Measurements from ENCODE around the gene PDCD2L. TPM values are rescaled to one million over a fixed set of nuclear protein-coding genes. Genes with fewer than 3 reads are reported as not detected.
"Not testable (repeated sequence)": the region's sequence is repeated elsewhere in the genome, so short reads cannot be mapped to it uniquely, and the experiment has no call there.

The PDCD2L gene
- total RNA-seq, 1 donor from 2014 or later = 12.5 TPM

DNA sequence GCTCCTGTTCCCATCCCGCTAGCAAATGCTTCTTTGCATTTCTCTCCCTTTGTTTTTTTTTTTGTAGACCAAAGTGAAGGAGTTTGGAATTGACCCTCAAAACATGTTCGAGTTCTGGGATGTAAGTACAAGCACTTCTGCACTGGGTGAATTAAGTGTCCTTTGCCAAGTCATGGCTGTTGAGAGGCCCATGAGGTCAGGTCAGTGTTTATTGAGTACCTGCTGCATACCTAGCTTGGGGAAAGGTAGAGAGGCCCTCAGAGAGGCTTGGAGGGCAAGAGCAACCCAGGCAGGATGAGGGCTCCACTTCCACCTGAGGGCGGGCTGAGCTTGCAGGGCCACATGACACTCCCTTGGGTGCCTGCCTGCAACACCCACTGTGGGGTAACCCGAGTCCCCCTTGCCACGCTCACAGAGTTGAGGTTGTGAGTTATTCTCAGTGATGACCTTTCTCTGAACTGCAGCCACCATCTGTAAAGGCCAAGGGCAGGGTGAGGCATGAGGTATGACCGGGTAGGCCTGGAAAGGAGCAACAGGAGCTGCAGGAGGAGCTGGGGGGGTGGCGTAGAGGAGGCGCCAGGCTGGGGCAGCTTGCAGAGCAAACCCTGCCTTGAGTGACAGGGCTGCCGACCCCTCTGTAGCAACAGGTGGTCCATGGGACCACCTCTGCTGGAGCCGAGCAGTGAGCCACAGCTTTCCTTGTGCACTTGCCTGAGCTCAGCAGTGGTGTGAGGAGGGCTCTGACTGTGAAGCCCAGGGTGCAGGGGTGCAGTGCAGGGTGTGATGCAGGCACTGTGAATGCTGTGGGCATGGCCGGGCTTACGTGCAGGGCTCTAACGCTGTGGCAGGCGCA, 22.6 kb upstream of the PDCD2L start:
- H3K27ac Mint-ChIP-seq = no peak overlapping the region
- H3K9me3 Mint-ChIP-seq = no peaks in the 10 kb centered on the region
- no peak overlapping the region for H3K4me3 Mint-ChIP-seq
- no peaks in the 10 kb centered on the region for H3K27me3 Mint-ChIP-seq (ENCODE audit: low read depth)
- DNase-seq (ENCODE audit: low spot score in 2 of 2, unreplicated experiment in 2 of 2) = no peak
- H3K36me3 Mint-ChIP-seq = peaks cover 60% of the 10 kb centered on the region
- TF ChIP-seq, protein P1, sequence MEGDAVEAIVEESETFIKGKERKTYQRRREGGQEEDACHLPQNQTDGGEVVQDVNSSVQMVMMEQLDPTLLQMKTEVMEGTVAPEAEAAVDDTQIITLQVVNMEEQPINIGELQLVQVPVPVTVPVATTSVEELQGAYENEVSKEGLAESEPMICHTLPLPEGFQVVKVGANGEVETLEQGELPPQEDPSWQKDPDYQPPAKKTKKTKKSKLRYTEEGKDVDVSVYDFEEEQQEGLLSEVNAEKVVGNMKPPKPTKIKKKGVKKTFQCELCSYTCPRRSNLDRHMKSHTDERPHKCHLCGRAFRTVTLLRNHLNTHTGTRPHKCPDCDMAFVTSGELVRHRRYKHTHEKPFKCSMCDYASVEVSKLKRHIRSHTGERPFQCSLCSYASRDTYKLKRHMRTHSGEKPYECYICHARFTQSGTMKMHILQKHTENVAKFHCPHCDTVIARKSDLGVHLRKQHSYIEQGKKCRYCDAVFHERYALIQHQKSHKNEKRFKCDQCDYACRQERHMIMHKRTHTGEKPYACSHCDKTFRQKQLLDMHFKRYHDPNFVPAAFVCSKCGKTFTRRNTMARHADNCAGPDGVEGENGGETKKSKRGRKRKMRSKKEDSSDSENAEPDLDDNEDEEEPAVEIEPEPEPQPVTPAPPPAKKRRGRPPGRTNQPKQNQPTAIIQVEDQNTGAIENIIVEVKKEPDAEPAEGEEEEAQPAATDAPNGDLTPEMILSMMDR (IDR thresholded peaks at IDR 0.05; ENCODE audit: unreplicated experiment) = no peak
- no peaks in the 10 kb centered on the region for H3K4me1 Mint-ChIP-seq

DNA sequence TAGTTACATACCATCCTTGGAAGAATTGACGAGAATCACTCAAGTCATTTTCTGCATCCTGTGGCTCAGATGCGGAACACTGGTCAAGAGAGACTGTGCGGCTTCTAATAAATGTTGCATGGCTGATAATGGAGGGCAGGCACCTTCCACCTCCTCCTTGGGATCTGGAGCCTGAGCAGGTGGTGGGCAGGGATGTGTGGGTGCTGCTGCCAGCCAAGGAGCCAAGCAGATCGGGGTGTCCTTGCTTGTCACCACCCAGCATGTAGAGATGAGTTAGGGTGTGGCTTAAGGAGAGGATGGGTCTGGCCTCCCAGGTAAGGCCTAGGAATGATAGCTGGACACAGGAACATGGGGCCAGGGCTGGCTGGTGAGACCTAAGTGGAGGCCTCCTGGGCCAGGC, 21.7 kb upstream of the PDCD2L start:
- Mint-ChIP-seq H3K4me1 (no peaks in the 10 kb centered on the region), H3K36me3 (peaks cover 61% of the 10 kb centered on the region), H3K27me3 (ENCODE audit: low read depth) (no peaks in the 10 kb centered on the region), H3K27ac (no peak overlapping the region), H3K4me3 (no peak overlapping the region), H3K9me3 (no peaks in the 10 kb centered on the region)
- TF ChIP-seq, protein P1 (IDR thresholded peaks at IDR 0.05; ENCODE audit: unreplicated experiment) = no peak
- no peak for DNase-seq (ENCODE audit: low spot score in 2 of 2, unreplicated experiment in 2 of 2)

- Mint-ChIP-seq H3K36me3 (peaks cover 63% of the 10 kb centered on the region), H3K4me1 (no peaks in the 10 kb centered on the region), H3K27ac (no peak overlapping the region)
These were observed 20.6 kb upstream of the PDCD2L start for GRCh38 chr19:34383599-34383998.

DNA sequence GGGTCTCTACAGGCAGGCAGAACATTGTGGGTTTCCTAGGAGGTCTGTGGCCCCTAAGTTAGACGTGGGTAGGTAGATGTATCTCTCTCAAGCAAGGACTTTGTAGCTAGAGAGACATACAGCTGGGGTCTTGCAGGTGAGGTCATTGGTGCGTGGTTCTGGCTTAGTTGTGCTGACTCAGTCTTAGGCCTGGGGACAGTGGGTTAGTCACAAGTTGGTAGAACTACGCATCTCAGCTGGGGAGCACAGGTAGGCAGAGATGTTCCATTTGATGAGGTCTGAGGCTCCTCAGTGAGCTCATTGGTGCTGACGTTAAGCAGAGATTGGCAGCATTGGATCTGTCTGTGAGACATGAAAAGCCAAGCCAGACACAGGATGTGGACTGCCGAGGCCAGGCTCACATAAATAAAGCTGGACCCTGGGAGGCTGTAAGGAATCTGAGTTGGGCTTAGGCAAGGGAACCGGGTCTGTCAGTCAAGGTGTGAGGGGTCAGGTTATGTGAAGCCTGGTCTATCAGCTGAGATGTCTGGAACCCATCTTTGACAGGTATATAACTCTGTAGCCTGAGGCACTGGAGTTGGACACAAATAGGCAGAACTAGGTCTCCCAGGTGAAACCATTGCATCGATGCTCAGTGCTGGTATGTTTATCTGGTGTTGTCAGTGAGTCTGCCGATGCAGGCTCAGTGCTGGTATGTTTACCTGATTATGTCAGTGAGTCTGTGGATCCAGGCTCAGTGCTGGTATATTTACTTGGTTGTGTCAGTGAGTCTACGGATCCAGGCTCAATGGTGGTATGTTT, 17.4 kb upstream of the PDCD2L start:
- no peak overlapping the region for H3K4me3 Mint-ChIP-seq
- H3K27ac Mint-ChIP-seq = no peak overlapping the region
- DNase-seq (ENCODE audit: low spot score in 2 of 2, unreplicated experiment in 2 of 2) = no peak
- no peaks in the 10 kb centered on the region for H3K4me1 Mint-ChIP-seq
- H3K27me3 Mint-ChIP-seq (ENCODE audit: low read depth) = no peaks in the 10 kb centered on the region
- peaks cover 55% of the 10 kb centered on the region for H3K36me3 Mint-ChIP-seq
- TF ChIP-seq, protein P1 (IDR thresholded peaks at IDR 0.05; ENCODE audit: unreplicated experiment) = no peak
- no peaks in the 10 kb centered on the region for H3K9me3 Mint-ChIP-seq

More at GRCh38 chr19:34383599-34383998, 20.6 kb upstream of the PDCD2L start:
- TF ChIP-seq, protein P1 (IDR thresholded peaks at IDR 0.05; ENCODE audit: unreplicated experiment) = no peak
- Mint-ChIP-seq H3K9me3 (no peaks in the 10 kb centered on the region), H3K27me3 (ENCODE audit: low read depth) (no peaks in the 10 kb centered on the region), H3K4me3 (no peak overlapping the region)
- DNase-seq (ENCODE audit: low spot score in 2 of 2, unreplicated experiment in 2 of 2) = no peak

DNA sequence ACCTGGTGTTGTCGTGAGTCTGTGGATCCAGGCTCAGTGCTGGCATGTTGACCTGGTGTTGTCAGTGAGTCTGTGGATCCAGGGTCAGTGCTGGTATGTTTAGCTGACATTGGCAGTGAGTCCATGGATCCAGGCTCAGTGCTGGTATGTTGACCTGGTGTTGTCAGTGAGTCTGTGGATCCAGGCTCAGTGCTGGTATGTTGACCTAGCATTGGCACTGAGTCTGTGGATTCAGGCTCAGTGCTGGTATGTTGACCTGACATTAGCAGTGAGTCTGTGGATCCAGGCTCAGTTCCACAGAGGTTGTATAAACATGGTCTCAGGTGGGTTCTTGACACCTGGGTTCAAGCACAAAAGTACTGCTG, 16.8 kb upstream of the PDCD2L start:
- Mint-ChIP-seq H3K4me1 (no peaks in the 10 kb centered on the region), H3K4me3 (no peak overlapping the region), H3K27me3 (ENCODE audit: low read depth) (no peaks in the 10 kb centered on the region), H3K27ac (no peak overlapping the region), H3K9me3 (no peaks in the 10 kb centered on the region), H3K36me3 (peaks cover 53% of the 10 kb centered on the region)
- TF ChIP-seq, protein P1 (IDR thresholded peaks at IDR 0.05; ENCODE audit: unreplicated experiment) = no peak
- no peak for DNase-seq (ENCODE audit: low spot score in 2 of 2, unreplicated experiment in 2 of 2)

GRCh38 chr19:34388745-34389144, 15.5 kb upstream of the PDCD2L start:
- not testable (repeated sequence) for H3K4me3 Mint-ChIP-seq; H3K27me3 Mint-ChIP-seq (ENCODE audit: low read depth); H3K4me1 Mint-ChIP-seq; H3K9me3 Mint-ChIP-seq; H3K27ac Mint-ChIP-seq; DNase-seq (ENCODE audit: low spot score in 2 of 2, unreplicated experiment in 2 of 2)
- H3K36me3 Mint-ChIP-seq = peaks cover 40% of the 10 kb centered on the region
